ENCODE measurements around the gene TMEM270. TPM values are rescaled to one million over a fixed set of nuclear protein-coding genes. Genes with fewer than 3 reads are reported as not detected.

The TMEM270 gene
- total RNA-seq, 1 experiment from 2014 or later, result not detected

GRCh38 chr7:73838642-73839041 is 22.3 kb upstream of the TMEM270 start:
- Mint-ChIP-seq H3K4me1 (ENCODE audit: low read depth, unreplicated experiment) (peaks cover 4% of the 10 kb centered on the region), H3K36me3 (ENCODE audit: insufficient read depth, unreplicated experiment) (peaks cover 19% of the 10 kb centered on the region), H3K4me3 (ENCODE audit: unreplicated experiment) (no peak overlapping the region), H3K27ac (ENCODE audit: unreplicated experiment) (no peak overlapping the region), H3K9me3 (ENCODE audit: unreplicated experiment) (no peaks in the 10 kb centered on the region), H3K27me3 (ENCODE audit: insufficient read depth, unreplicated experiment) (no peaks in the 10 kb centered on the region)
- ChIA-PET POLR2A (no interaction called here), CTCF (no interaction called here)
- no peak for DNase-seq
- BruUV-seq (replicated peaks), result no TSS peak
- H3K4me3 ChIP-seq (ENCODE audit: low read depth, low read length), result no peak overlapping the region
- H3K36me3 ChIP-seq (ENCODE audit: control insufficient read depth, insufficient read depth, low read length), result peaks cover 3% of the 10 kb centered on the region; the same call in 1 of the 2 replicates
- H3K4me1 ChIP-seq, result peaks cover 8% of the 10 kb centered on the region
- no peak for TF ChIP-seq CTCF (IDR thresholded peaks at IDR 0.05; ENCODE audit: insufficient read depth in 1 of 2, low read depth in 1 of 2, low read length in 1 of 2, severe bottlenecking in 1 of 2, unreplicated experiment in 1 of 2)
- no peaks in the 10 kb centered on the region for H3K27me3 ChIP-seq (replicated peaks; ENCODE audit: control insufficient read depth, insufficient read depth, low read length)
- intact Hi-C loops (cut with micrococcal nuclease; ENCODE audit: unreplicated experiment), result no loop called here
- no peaks in the 10 kb centered on the region for H3K9me3 ChIP-seq

- Mint-ChIP-seq H3K27me3 (ENCODE audit: insufficient read depth, unreplicated experiment) (no peaks in the 10 kb centered on the region), H3K27ac (ENCODE audit: unreplicated experiment) (no peak overlapping the region), H3K4me1 (ENCODE audit: low read depth, unreplicated experiment) (peaks cover 8% of the 10 kb centered on the region), H3K9me3 (ENCODE audit: unreplicated experiment) (no peaks in the 10 kb centered on the region), H3K4me3 (ENCODE audit: unreplicated experiment) (no peak overlapping the region), H3K36me3 (ENCODE audit: insufficient read depth, unreplicated experiment) (peaks cover 12% of the 10 kb centered on the region)
- CTCF ChIA-PET, result interaction anchor here (0.6 kb wide), 1 partner anchor 107 kb away, joined by 3 read pairs; no protein-coding TSS in a partner anchor
- intact Hi-C loops (cut with micrococcal nuclease; ENCODE audit: unreplicated experiment), result no loop called here
- Histone ChIP-seq H3K36me3 (ENCODE audit: control insufficient read depth, insufficient read depth, low read length) (peaks cover 3% of the 10 kb centered on the region; the same call in 1 of the 2 replicates), H3K4me3 (ENCODE audit: low read depth, low read length) (no peak overlapping the region), H3K9me3 (no peaks in the 10 kb centered on the region), H3K4me1 (peaks cover 12% of the 10 kb centered on the region; the same call in 1 of the 2 replicates), H3K27me3 (replicated peaks; ENCODE audit: control insufficient read depth, insufficient read depth, low read length) (no peaks in the 10 kb centered on the region)
- POLR2A ChIA-PET, result no interaction called here
- no peak for DNase-seq
- TF ChIP-seq CTCF (IDR thresholded peaks at IDR 0.05; ENCODE audit: insufficient read depth in 1 of 2, low read depth in 1 of 2, low read length in 1 of 2, severe bottlenecking in 1 of 2, unreplicated experiment in 1 of 2), result no peak
- BruUV-seq (replicated peaks), result no TSS peak
Observed at GRCh38 chr7:73839290-73839689, 21.7 kb upstream of the TMEM270 start.

GRCh38 chr7:73839743-73840714 is 20.9 kb upstream of the TMEM270 start:
- ChIA-PET POLR2A (no interaction called here), CTCF (interaction anchor here (0.6 to 0.9 kb wide), 2 partner anchors 28 to 108 kb away, joined by 3 read pairs; no protein-coding TSS in a partner anchor)
- H3K4me3 ChIP-seq (ENCODE audit: low read depth, low read length), result no peak overlapping the region
- Mint-ChIP-seq H3K4me1 (ENCODE audit: low read depth, unreplicated experiment) (peaks cover 11% of the 10 kb centered on the region), H3K27me3 (ENCODE audit: insufficient read depth, unreplicated experiment) (no peaks in the 10 kb centered on the region), H3K27ac (ENCODE audit: unreplicated experiment) (no peak overlapping the region), H3K9me3 (ENCODE audit: unreplicated experiment) (no peaks in the 10 kb centered on the region), H3K4me3 (ENCODE audit: unreplicated experiment) (no peak overlapping the region), H3K36me3 (ENCODE audit: insufficient read depth, unreplicated experiment) (peaks cover 6% of the 10 kb centered on the region)
- H3K9me3 ChIP-seq, result no peaks in the 10 kb centered on the region
- H3K36me3 ChIP-seq (ENCODE audit: control insufficient read depth, insufficient read depth, low read length), result no peaks in the 10 kb centered on the region
- TF ChIP-seq CTCF (IDR thresholded peaks at IDR 0.05; ENCODE audit: insufficient read depth in 1 of 2, low read depth in 1 of 2, low read length in 1 of 2, severe bottlenecking in 1 of 2, unreplicated experiment in 1 of 2), result peak; percentile 18 to 24
- DNase-seq, result no peak
- BruUV-seq (replicated peaks), result no TSS peak
- no peaks in the 10 kb centered on the region for H3K27me3 ChIP-seq (replicated peaks; ENCODE audit: control insufficient read depth, insufficient read depth, low read length)
- intact Hi-C loops (cut with micrococcal nuclease; ENCODE audit: unreplicated experiment), result no loop called here
- peaks cover 12% of the 10 kb centered on the region; the same call in 1 of the 2 replicates for H3K4me1 ChIP-seq

Data from Caco-2 (cell line).